BJ (cell line): ENCODE data around the gene FUS. TPM values are rescaled to one million over a fixed set of nuclear protein-coding genes. Genes with fewer than 3 reads are reported as not detected.

Experiments
- CTCF ChIA-PET: fragments of 350-600 bp; formaldehyde crosslinking; extraction: SDS; loops from one replicate; lab custom pipeline; 2021; ENCODE audit warnings: antibody characterized with exemption, inconsistent platforms; lab: Yijun Ruan, JAX
- POLR2A ChIA-PET: fragments of 300-600 bp; sonication (Branson Sonifier 250); formaldehyde crosslinking; extraction: SDS; loops from one replicate; lab custom pipeline; 2021; ENCODE audit warnings: antibody characterized with exemption; lab: Charles Lee
- DNase-seq: peaks from one replicate; pipeline ENCODE4 v3.0.0-alpha.2; 2011; ENCODE audit warnings: low read depth
- H3K27me3 ChIP-seq: 2 replicates; pipeline ENCODE4 v1.6.0; 2011; ENCODE audit warnings: low read length; ENCODE audit not compliant: control insufficient read depth, insufficient read depth
- H3K36me3 ChIP-seq: 2 replicates; pipeline ENCODE4 v1.5.1; 2011; ENCODE audit warnings: low read length; ENCODE audit not compliant: control insufficient read depth, insufficient read depth
- H3K4me3 ChIP-seq: 2 replicates; pipeline ENCODE4 v1.5.1; 2011; ENCODE audit warnings: low read depth, mild to moderate bottlenecking, control low read depth, low read length
- CTCF ChIP-seq: IDR thresholded peaks from 2 replicates; pipeline ENCODE4 v1.5.1; 2011; ENCODE audit warnings: low read depth, mild to moderate bottlenecking, control low read depth, inconsistent platforms, low read length, moderate library complexity; ENCODE audit not compliant: insufficient read depth
- polyA plus RNA-seq: library from polyadenylated mRNA; depleted of rRNA; stranded (reverse); fragments of >200 nt; gene quantifications from 2 replicates; pipeline ENCODE4 v1.2.3, GENCODE V29; 2011; rRNA removed
- small RNA-seq: library from RNA; depleted of rRNA; stranded (forward); fragments of <200 nt; gene quantifications from one replicate; pipeline ENCODE3, GENCODE V24; 2012; ENCODE audit warnings: low replicate concordance, low read depth; ENCODE audit not compliant: insufficient read length

FUS gene
- polyA plus RNA-seq, 1 experiment: 109 TPM

- POLR2A ChIA-PET: no interaction called here
- DNase-seq: no peak
- Histone ChIP-seq H3K4me3 (no peak overlapping the region), H3K27me3 (no peaks in the 10 kb centered on the region; the same call in 1 of the 2 replicates), H3K36me3 (no peaks in the 10 kb centered on the region)
- TF ChIP-seq CTCF: no peak
- CTCF ChIA-PET: no interaction called here
Measured at GRCh38 chr16:31229501-31229900, 49.6 kb downstream of the FUS start.

DNA sequence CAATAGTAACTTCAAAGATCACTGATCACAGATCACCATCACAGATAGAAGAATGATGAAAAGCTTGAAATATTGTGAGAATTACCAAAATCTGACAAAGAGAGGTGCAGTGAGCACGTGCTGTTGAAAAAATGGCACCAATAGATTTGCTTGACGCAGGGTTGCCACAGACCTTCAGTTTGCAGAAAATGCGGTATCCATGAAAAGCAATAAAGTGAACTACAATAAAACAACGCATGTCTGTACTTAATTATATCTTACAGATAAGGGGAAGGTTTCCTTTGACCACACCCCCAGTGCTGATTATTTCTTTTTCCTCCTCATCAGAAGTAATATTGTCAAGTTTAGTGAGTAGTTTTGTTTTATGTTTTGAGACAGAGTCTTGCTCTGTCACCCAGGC, 58.1 kb downstream of the FUS start:
- no peak for TF ChIP-seq CTCF
- Histone ChIP-seq H3K36me3 (no peaks in the 10 kb centered on the region), H3K4me3 (no peak overlapping the region), H3K27me3 (no peaks in the 10 kb centered on the region; the same call in 1 of the 2 replicates)
- DNase-seq: no peak
- CTCF ChIA-PET: no interaction called here
- POLR2A ChIA-PET: no interaction called here

Small RNAs within 50 kb of the gene (small RNA-seq; reads per million reads assigned to genes)
- gene AC009088.4 (not detected), gene NDUFA3P6 (not detected)

Other genes with a start within 250 kb of the FUS start
- 25.6 and 37.1 TPM in 2 replicates for gene ORAI3, start 231.1 kb upstream of the FUS start, polyA plus RNA-seq
- 0.96 and 1.4 TPM in 2 replicates for gene SETD1A, start 222.4 kb upstream of the FUS start, polyA plus RNA-seq
- 15.4 and 25.0 TPM in 2 replicates for gene HSD3B7, start 194.9 kb upstream of the FUS start, polyA plus RNA-seq
- gene STX1B, start 169.5 kb upstream of the FUS start, polyA plus RNA-seq: 1.5 and 1.6 TPM in 2 replicates
- gene STX4, start 146.6 kb upstream of the FUS start, polyA plus RNA-seq: 41.7 and 53.6 TPM in 2 replicates
- 10.2 and 16.3 TPM in 2 replicates for gene ZNF668, start 105.9 kb upstream of the FUS start, polyA plus RNA-seq
- 3.3 and 4.2 TPM in 2 replicates for gene ZNF646, start 105.7 kb upstream of the FUS start, polyA plus RNA-seq
- gene PRSS53, start 91.2 kb upstream of the FUS start, polyA plus RNA-seq: 0.96 and 1.8 TPM in 2 replicates
- 416 and 515 TPM in 2 replicates for gene VKORC1, start 85.3 kb upstream of the FUS start, polyA plus RNA-seq
- 31.0 and 56.0 TPM in 2 replicates for gene BCKDK, start 71.8 kb upstream of the FUS start, polyA plus RNA-seq
- 28.9 and 31.9 TPM in 2 replicates for gene KAT8, start 62.5 kb upstream of the FUS start, polyA plus RNA-seq
- not detected in 2 replicates for gene PRSS8, start 44.4 kb upstream of the FUS start, polyA plus RNA-seq
- 0.22 and 0.39 TPM in 2 replicates for gene PRSS36, start 30.1 kb upstream of the FUS start, polyA plus RNA-seq
- 15.8 and 23.9 TPM in 2 replicates for gene PYCARD, start 22.6 kb downstream of the FUS start, polyA plus RNA-seq
- not detected in 2 replicates for gene TRIM72, start 34.0 kb downstream of the FUS start, polyA plus RNA-seq
- not detected in 2 replicates for gene PYDC1, start 37.0 kb downstream of the FUS start, polyA plus RNA-seq
- gene ITGAM, start 79.8 kb downstream of the FUS start, polyA plus RNA-seq: not detected in 2 replicates
- gene ITGAX, start 175.0 kb downstream of the FUS start, polyA plus RNA-seq: not detected in 2 replicates
- gene ITGAD, start 213.2 kb downstream of the FUS start, polyA plus RNA-seq: not detected in 2 replicates
- not detected in 2 replicates for gene COX6A2, start 248.2 kb downstream of the FUS start, polyA plus RNA-seq